ENCODE measurements around the gene IMMP2L. TPM values are rescaled to one million over a fixed set of nuclear protein-coding genes. Genes with fewer than 3 reads are reported as not detected.
"Not testable (repeated sequence)": the region's sequence is repeated elsewhere in the genome, so short reads cannot be mapped to it uniquely, and the experiment has no call there.

IMMP2L gene
- total RNA-seq, 1 experiment from 2014 or later = 28.7 TPM

GRCh38 chr7:111474723-111475418 lies 87.4 kb downstream of the IMMP2L start:
- in situ Hi-C loops (cut with HindIII; ENCODE audit: low sequenced_read_pairs) = no loop called here

GRCh38 chr7:111473449-111474198 lies 88.7 kb downstream of the IMMP2L start:
- in situ Hi-C loops (cut with HindIII; ENCODE audit: low sequenced_read_pairs) = no loop called here
- DNase-seq (ENCODE audit: low spot score) = no peak

More at GRCh38 chr7:111474723-111475418, 87.4 kb downstream of the IMMP2L start:
- DNase-seq (ENCODE audit: low spot score) = no peak

- DNase-seq (ENCODE audit: low spot score) = no peak
- in situ Hi-C loops (cut with HindIII; ENCODE audit: low sequenced_read_pairs) = no loop called here
Observed at GRCh38 chr7:111470998-111471397, 91.3 kb downstream of the IMMP2L start.

GRCh38 chr7:111469894-111470293 lies 92.4 kb downstream of the IMMP2L start:
- in situ Hi-C loops (cut with HindIII; ENCODE audit: low sequenced_read_pairs); DNase-seq (ENCODE audit: low spot score): not testable (repeated sequence)

- in situ Hi-C loops (cut with HindIII; ENCODE audit: low sequenced_read_pairs); DNase-seq (ENCODE audit: low spot score): not testable (repeated sequence)
Observed at GRCh38 chr7:111465774-111466173, 96.5 kb downstream of the IMMP2L start.

GRCh38 chr7:111460695-111461094 lies 101.6 kb downstream of the IMMP2L start:
- no peak for DNase-seq (ENCODE audit: low spot score)
- in situ Hi-C loops (cut with HindIII; ENCODE audit: low sequenced_read_pairs) = no loop called here

GRCh38 chr7:111459757-111460280 lies 102.5 kb downstream of the IMMP2L start:
- in situ Hi-C loops (cut with HindIII; ENCODE audit: low sequenced_read_pairs) = no loop called here
- DNase-seq (ENCODE audit: low spot score) = no peak

- DNase-seq (ENCODE audit: low spot score) = no peak
- in situ Hi-C loops (cut with HindIII; ENCODE audit: low sequenced_read_pairs) = no loop called here
Observed at GRCh38 chr7:111459065-111459756, 103.1 kb downstream of the IMMP2L start.

- DNase-seq (ENCODE audit: low spot score); in situ Hi-C loops (cut with HindIII; ENCODE audit: low sequenced_read_pairs): not testable (repeated sequence)
Observed at GRCh38 chr7:111450705-111451104, 111.6 kb downstream of the IMMP2L start.

GRCh38 chr7:111447502-111447901 lies 114.8 kb downstream of the IMMP2L start:
- in situ Hi-C loops (cut with HindIII; ENCODE audit: low sequenced_read_pairs); DNase-seq (ENCODE audit: low spot score): not testable (repeated sequence)

GRCh38 chr7:111439977-111440376 lies 122.3 kb downstream of the IMMP2L start:
- in situ Hi-C loops (cut with HindIII; ENCODE audit: low sequenced_read_pairs) = no loop called here
- DNase-seq (ENCODE audit: low spot score) = no peak

GRCh38 chr7:111438369-111439289 lies 123.7 kb downstream of the IMMP2L start:
- DNase-seq (ENCODE audit: low spot score) = no peak
- in situ Hi-C loops (cut with HindIII; ENCODE audit: low sequenced_read_pairs) = no loop called here

- DNase-seq (ENCODE audit: low spot score) = no peak
- in situ Hi-C loops (cut with HindIII; ENCODE audit: low sequenced_read_pairs) = no loop called here
Observed at GRCh38 chr7:111437736-111438135, 124.6 kb downstream of the IMMP2L start.

- in situ Hi-C loops (cut with HindIII; ENCODE audit: low sequenced_read_pairs) = no loop called here
- no peak for DNase-seq (ENCODE audit: low spot score)
Observed at GRCh38 chr7:111436608-111437007, 125.7 kb downstream of the IMMP2L start.

GRCh38 chr7:111433426-111433825 lies 128.9 kb downstream of the IMMP2L start:
- in situ Hi-C loops (cut with HindIII; ENCODE audit: low sequenced_read_pairs) = no loop called here

GRCh38 chr7:111429781-111430180 lies 132.5 kb downstream of the IMMP2L start:
- in situ Hi-C loops (cut with HindIII; ENCODE audit: low sequenced_read_pairs) = no loop called here
- DNase-seq (ENCODE audit: low spot score) = no peak

More at GRCh38 chr7:111433426-111433825, 128.9 kb downstream of the IMMP2L start:
- no peak for DNase-seq (ENCODE audit: low spot score)

- no peak for DNase-seq (ENCODE audit: low spot score)
- in situ Hi-C loops (cut with HindIII; ENCODE audit: low sequenced_read_pairs) = no loop called here
Observed at GRCh38 chr7:111424768-111425167, 137.5 kb downstream of the IMMP2L start.

- in situ Hi-C loops (cut with HindIII; ENCODE audit: low sequenced_read_pairs) = no loop called here
- DNase-seq (ENCODE audit: low spot score) = no peak
Observed at GRCh38 chr7:111414374-111414773, 147.9 kb downstream of the IMMP2L start.

GRCh38 chr7:111413739-111414138 lies 148.6 kb downstream of the IMMP2L start:
- in situ Hi-C loops (cut with HindIII; ENCODE audit: low sequenced_read_pairs) = no loop called here
- no peak for DNase-seq (ENCODE audit: low spot score)
